GM19025 (cell line): Measurements from ENCODE around the gene SPECC1.

Experiments
- ATAC-seq: cut with Tn5 transposase; IDR thresholded peaks from one replicate; pipeline ENCODE4 v1.9.1; 2021; ENCODE audit warnings: mild to moderate bottlenecking, low read depth, moderate library complexity; ENCODE audit not compliant: unreplicated experiment

The SPECC1 gene

GRCh38 chr17:20202141-20202621, 193.0 kb downstream of the SPECC1 start:
- no peak for ATAC-seq

DNA sequence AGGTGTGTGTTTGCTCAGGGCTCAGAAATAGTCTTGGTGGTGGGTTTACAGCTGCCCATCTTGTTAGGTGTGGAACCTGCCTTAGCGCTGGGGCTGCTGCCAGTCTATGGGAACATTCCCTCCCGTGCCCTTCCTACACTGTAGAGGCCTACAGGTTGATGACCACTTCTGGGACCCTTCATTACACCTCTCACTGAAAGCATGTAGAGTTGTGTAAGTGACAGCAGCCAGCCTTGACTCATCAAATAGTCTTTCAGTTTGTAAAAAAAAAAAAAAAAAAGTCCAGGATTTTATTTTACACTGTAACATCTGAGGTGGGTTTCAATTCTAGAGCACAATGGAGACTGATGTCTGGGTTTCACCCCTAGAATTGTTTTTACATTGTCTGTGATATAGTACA, 193.9 kb downstream of the SPECC1 start:
- no peak for ATAC-seq

DNA sequence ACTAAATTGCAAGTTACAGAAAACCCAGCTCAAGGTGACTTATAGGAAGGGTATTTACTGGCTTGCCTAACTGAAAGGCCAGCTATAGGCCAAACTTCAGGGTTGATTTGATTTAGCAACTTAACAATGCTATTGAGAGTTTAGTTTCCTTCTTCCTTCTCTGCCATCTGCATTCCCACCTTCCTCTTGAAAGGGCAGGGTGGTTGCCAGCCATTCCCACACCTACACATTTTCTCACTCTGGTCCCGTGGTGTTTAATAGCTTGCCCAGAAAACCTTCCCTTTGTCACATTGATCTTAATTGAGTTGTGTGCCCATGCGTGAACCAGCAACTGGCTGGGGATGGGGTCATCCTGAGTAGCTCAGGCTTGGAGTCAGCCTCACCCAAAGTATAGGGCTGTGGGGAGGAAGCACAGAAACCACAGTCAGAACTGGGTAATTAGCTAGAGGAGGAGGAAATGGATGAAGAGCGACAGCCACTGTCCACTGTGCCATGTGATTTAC, 194.7 kb downstream of the SPECC1 start:
- ATAC-seq: no peak

GRCh38 chr17:20205609-20206008, 196.4 kb downstream of the SPECC1 start:
- no peak for ATAC-seq

- no peak for ATAC-seq
These were observed 196.9 kb downstream of the SPECC1 start for GRCh38 chr17:20206068-20206467.

DNA sequence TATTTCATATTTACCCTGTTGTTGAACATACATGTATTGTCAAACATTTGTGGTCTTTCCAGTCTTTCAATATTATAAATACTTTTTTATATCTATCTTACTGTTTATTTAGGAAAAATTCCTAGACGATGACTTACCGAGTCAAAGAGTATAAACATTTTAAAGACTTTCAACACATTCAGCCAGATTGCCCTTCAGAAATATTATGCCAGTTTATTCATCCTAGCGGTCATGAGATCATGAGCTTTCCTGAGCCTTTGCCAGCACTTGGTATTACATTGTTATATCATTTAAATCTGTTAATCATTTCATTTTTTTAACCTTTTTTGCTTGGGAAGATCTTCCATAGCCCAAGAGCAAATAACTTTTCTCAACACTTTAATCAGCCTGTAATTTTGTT, 197.4 kb downstream of the SPECC1 start:
- ATAC-seq: no peak

DNA sequence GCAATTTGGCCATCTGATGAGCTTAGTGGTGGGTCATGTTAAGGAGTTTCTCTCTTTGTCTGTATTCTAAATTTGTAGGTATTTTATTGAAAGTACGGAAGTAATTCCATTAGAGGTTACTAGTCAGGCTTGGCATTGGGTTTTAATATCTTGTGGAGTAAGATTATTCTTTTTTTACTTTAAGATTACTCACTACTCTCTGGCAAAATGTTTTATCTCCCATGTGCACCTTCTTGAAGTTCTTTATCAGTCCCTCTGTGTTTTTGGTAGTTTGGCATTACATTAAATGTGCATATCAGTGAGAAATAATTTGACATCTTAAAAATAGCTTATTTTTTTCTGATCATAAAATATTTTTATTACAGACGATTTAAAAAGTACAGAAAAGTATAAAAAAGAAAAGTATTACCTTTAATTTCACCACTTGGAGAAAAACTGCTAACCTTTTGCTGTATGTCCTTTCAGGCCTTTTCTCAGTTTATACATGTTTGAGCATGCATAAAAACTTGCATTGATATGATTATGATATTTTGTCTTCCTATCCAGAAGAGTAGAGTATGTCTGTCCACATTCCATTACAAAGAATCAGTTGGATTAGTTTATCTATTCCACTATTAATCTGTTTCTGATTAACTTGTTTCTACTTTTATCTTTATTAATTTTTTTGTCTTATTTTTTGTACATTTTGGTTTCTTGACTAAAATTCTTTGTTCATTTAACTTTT, 198.3 kb downstream of the SPECC1 start:
- ATAC-seq: no peak

DNA sequence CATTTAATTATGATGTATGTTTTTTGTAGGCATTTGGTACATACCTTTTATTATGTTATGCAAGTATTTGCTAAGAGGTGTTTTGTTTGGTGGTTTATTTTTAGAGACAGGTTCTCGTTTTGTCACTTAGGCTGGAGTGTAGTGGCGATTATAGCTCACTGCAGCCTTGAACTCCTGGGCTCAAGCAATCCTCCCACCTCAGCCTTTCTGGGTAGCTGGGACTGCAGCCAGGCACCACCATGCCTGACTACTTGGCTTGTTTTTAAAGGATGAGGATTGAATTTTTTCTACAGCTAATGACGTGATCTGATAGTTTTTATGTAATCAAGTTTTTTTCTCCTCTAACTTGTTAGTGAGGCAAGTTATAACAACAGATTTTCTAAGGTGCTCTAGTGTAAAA, 199.6 kb downstream of the SPECC1 start:
- ATAC-seq: no peak

- no peak for ATAC-seq
These were observed 201.0 kb downstream of the SPECC1 start for GRCh38 chr17:20210180-20210579.

GRCh38 chr17:20210614-20211013, 201.5 kb downstream of the SPECC1 start:
- no peak for ATAC-seq

GRCh38 chr17:20211246-20211645, 202.1 kb downstream of the SPECC1 start:
- ATAC-seq: no peak

- no peak for ATAC-seq
These were observed 204.3 kb downstream of the SPECC1 start for GRCh38 chr17:20213449-20213848.

GRCh38 chr17:20214794-20215193, 205.6 kb downstream of the SPECC1 start:
- ATAC-seq: no peak

DNA sequence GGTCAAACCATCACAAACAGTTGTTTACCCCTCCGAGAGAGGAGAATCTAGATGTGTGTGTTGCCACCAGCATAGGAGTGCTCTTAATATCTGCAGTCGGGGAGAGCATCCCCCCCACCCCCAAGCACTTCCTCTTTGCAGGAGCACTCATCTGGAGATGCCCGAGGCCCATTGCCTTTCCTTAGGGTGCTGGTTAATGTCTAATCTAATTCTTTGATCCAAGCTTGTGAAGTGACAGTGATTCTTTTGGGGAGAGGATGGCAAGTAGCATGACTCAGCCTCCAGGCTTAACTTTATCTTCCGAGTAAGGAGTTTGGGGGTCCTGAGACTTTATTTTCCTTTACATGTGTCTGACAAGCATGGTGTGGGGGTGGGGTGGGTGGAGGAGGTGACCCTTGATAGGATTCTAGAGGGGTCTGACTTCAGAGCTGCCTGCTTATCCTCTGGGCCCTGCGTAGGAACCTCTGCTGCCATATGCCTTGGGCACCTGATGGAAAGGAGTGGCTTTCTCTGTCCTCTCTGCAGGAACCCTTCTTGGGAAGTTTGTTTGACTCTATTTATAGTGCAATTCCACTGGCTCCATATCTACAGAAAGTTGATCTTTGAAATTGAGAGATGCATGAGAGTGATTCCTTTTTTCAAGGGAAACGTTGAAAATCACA, 207.1 kb downstream of the SPECC1 start:
- no peak for ATAC-seq

- ATAC-seq: no peak
These were observed 207.7 kb downstream of the SPECC1 start for GRCh38 chr17:20216853-20217252.

GRCh38 chr17:20217677-20218076, 208.5 kb downstream of the SPECC1 start:
- ATAC-seq: no peak

DNA sequence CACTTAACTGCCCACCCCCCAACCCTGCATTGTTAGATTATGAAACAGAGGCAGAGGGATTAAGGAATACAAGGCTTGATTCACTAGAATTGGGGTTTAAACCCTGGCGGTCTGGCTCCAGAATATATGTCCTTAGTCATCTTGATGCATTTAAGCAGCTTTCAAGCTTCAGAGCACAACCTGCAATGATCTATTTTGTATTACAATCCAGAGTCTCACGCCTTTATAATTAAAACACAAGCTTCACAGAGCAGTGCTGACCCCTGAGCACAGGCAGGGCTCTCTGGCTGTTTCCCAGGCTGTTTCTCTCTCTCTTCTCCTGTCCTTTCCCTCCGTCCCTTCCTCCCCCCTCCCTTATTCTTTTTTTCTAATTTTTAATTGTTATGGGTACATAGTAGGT, 209.1 kb downstream of the SPECC1 start:
- ATAC-seq: no peak

DNA sequence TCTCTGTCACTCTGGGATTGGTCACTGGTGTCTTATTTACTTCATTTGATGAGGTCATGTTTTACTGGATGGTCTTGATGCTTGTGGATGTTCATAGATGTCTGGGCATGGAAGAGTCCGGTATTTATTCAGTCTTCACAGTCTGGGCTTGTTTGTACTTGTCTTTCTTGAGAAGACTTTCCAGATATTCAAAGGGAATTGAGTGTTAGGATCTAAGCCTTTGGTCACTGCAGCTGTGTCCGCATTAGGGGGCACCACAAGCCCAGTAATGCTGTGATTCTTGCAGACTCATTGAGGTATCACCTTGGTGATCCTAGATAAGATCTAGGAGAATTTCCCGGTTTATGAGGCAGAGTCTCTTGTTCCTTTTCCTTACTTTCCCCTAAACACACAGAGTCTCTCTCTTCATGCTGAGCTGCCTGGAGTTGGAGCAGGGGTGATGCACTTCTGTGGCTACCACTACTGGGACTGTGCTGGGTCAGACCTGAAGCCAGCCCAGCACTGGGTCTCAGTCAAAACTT, 214.7 kb downstream of the SPECC1 start:
- ATAC-seq: no peak

GRCh38 chr17:20224379-20224778, 215.2 kb downstream of the SPECC1 start:
- ATAC-seq: no peak

GRCh38 chr17:20225162-20226115, 216.3 kb downstream of the SPECC1 start:
- ATAC-seq: no peak
